NCI-H748 (cell line): Measurements from ENCODE around the gene SGPP2.
"Not testable (repeated sequence)": the region's sequence is repeated elsewhere in the genome, so short reads cannot be mapped to it uniquely, and the experiment has no call there.

ENCODE experiments used
- DNase-seq: peaks from one replicate; lab custom pipeline; 2025; ENCODE audit not compliant: unreplicated experiment; lab: John Stamatoyannopoulos, UW

The SGPP2 gene

GRCh38 chr2:222424276-222424728 is at the start of gene SGPP2:
TSS of gene SGPP2 (plus strand) at chr2:222424543. CDS start at chr2:222424603, 60 bp downstream.
- DNase-seq: peak; percentile 75

- no peak for DNase-seq
These were observed 48.5 kb upstream of the SGPP2 start for GRCh38 chr2:222375798-222376197.

- no peak for DNase-seq
These were observed 43.9 kb upstream of the SGPP2 start for GRCh38 chr2:222380456-222380855.

- no peak for DNase-seq
These were observed 42.8 kb upstream of the SGPP2 start for GRCh38 chr2:222381566-222381965.

GRCh38 chr2:222383255-222383654 is 41.1 kb upstream of the SGPP2 start:
- DNase-seq: no peak

- DNase-seq: no peak
These were observed 32.5 kb upstream of the SGPP2 start for GRCh38 chr2:222391743-222392285.

- DNase-seq: no peak
These were observed 30.5 kb upstream of the SGPP2 start for GRCh38 chr2:222393733-222394267.

GRCh38 chr2:222398446-222398885 is 25.9 kb upstream of the SGPP2 start:
- DNase-seq: peak; percentile 90

- DNase-seq: peak; percentile 93
These were observed 25.1 kb upstream of the SGPP2 start for GRCh38 chr2:222399038-222399783.

- DNase-seq: no peak
These were observed 20.0 kb upstream of the SGPP2 start for GRCh38 chr2:222404151-222404905.

- no peak for DNase-seq
These were observed 15.7 kb upstream of the SGPP2 start for GRCh38 chr2:222408684-222409083.

GRCh38 chr2:222410534-222410933 is 13.8 kb upstream of the SGPP2 start:
- DNase-seq: peak; percentile 63

GRCh38 chr2:222412334-222412733 is 12.0 kb upstream of the SGPP2 start:
- not testable (repeated sequence) for DNase-seq

- DNase-seq: no peak
These were observed 10.9 kb upstream of the SGPP2 start for GRCh38 chr2:222413295-222413911.

- no peak for DNase-seq
These were observed 5.6 kb upstream of the SGPP2 start for GRCh38 chr2:222418739-222419138.

- DNase-seq: no peak
These were observed 3.8 kb upstream of the SGPP2 start for GRCh38 chr2:222420508-222420907.

- DNase-seq: no peak
These were observed 2.7 kb upstream of the SGPP2 start for GRCh38 chr2:222421626-222422025.

- no peak for DNase-seq
These were observed 1.2 kb upstream of the SGPP2 start for GRCh38 chr2:222423186-222423585.

- DNase-seq: peak; percentile 75
These were observed 589 bp upstream of the SGPP2 start for GRCh38 chr2:222423632-222424275.
